ENCODE measurements around the gene VKORC1.

The VKORC1 gene

GRCh38 chr16:31043898-31044481 lies 50.6 kb downstream of the VKORC1 start:
- H3K4me3 ChIP-seq (ENCODE audit: low read length) = no peak overlapping the region
- no peak overlapping the region for H3K23ac ChIP-seq (ENCODE audit: low read length)
- no peak overlapping the region for H3K9ac ChIP-seq (ENCODE audit: low read length)

DNA sequence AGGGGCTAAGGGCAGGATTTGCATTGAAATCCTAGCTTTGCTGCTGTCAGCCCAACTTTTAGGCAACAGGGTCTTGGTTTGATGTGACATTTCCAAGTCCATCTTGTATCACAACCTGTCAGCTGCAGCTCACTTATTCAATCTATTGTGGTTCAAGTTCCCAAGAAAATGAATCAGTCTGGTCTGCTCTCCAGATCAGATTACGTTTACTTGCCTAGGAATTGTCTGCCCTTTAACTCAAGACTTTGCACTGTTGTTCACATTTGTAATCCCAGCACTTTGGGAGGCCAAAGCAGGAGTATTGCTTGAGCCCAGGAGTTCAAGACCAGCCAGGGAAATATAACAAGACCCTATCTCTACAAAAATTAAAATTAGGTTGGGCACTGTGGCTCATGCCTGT lies 51.2 kb downstream of the VKORC1 start:
- WGBS (ENCODE audit: extremely low coverage, insufficient coverage, low lambda C conversion rate) = no CpG with 5 or more reads among the region's 1 CpG
- no peak overlapping the region for H2BK15ac ChIP-seq (replicated peaks; ENCODE audit: low read depth)
- no peak overlapping the region for H3K4ac ChIP-seq (ENCODE audit: low read depth, low read length)
- H4K8ac ChIP-seq (ENCODE audit: low read depth, low read length) = no peak overlapping the region
- no peak overlapping the region for H3K4me3 ChIP-seq (ENCODE audit: low read length)
- H3K79me2 ChIP-seq (ENCODE audit: control insufficient read depth, insufficient read depth, low read length) = no peaks in the 10 kb centered on the region
- H3K18ac ChIP-seq (ENCODE audit: low read length) = no peak overlapping the region
- H3K27me3 ChIP-seq (ENCODE audit: insufficient read depth, low read length, poor library complexity) = no peaks in the 10 kb centered on the region
- H3K23ac ChIP-seq (ENCODE audit: low read length) = no peak overlapping the region
- no peak overlapping the region for H3K27ac ChIP-seq (ENCODE audit: low read depth, low read length)
- H2AK5ac ChIP-seq (ENCODE audit: low read length) = no peak overlapping the region
- no peak overlapping the region for H2BK5ac ChIP-seq (ENCODE audit: low read length)
- no peak overlapping the region for H3K4me2 ChIP-seq (ENCODE audit: low read length)
- DNase-seq = no peak
- no peaks in the 10 kb centered on the region for H3K79me1 ChIP-seq (ENCODE audit: low read length)
- no peaks in the 10 kb centered on the region for H3K36me3 ChIP-seq (ENCODE audit: control insufficient read depth, insufficient read depth, low read length)
- no peak overlapping the region for H4K5ac ChIP-seq (ENCODE audit: low read length)
- H3K9ac ChIP-seq (ENCODE audit: low read length) = no peak overlapping the region
- no peaks in the 10 kb centered on the region for H3K4me1 ChIP-seq (ENCODE audit: control insufficient read depth, low read depth, low read length)
- no peak overlapping the region for H2BK120ac ChIP-seq (ENCODE audit: low read depth, low read length)
- no peak overlapping the region for H3K56ac ChIP-seq (ENCODE audit: low read length)

More at GRCh38 chr16:31043898-31044481, 50.6 kb downstream of the VKORC1 start:
- H3K79me1 ChIP-seq (ENCODE audit: low read length) = no peaks in the 10 kb centered on the region
- H3K18ac ChIP-seq (ENCODE audit: low read length) = no peak overlapping the region
- no peaks in the 10 kb centered on the region for H3K27me3 ChIP-seq (ENCODE audit: insufficient read depth, low read length, poor library complexity)
- H3K79me2 ChIP-seq (ENCODE audit: control insufficient read depth, insufficient read depth, low read length) = no peaks in the 10 kb centered on the region
- H3K56ac ChIP-seq (ENCODE audit: low read length) = no peak overlapping the region
- H3K4me2 ChIP-seq (ENCODE audit: low read length) = no peak overlapping the region
- no peak overlapping the region for H4K8ac ChIP-seq (ENCODE audit: low read depth, low read length)
- no CpG with 5 or more reads among the region's 4 CpGs for WGBS (ENCODE audit: extremely low coverage, insufficient coverage, low lambda C conversion rate)
- no peak overlapping the region for H3K27ac ChIP-seq (ENCODE audit: low read depth, low read length)
- H3K4me1 ChIP-seq (ENCODE audit: control insufficient read depth, low read depth, low read length) = no peaks in the 10 kb centered on the region
- H3K4ac ChIP-seq (ENCODE audit: low read depth, low read length) = no peak overlapping the region
- no peak for DNase-seq
- no peak overlapping the region for H2BK5ac ChIP-seq (ENCODE audit: low read length)
- no peak overlapping the region for H4K5ac ChIP-seq (ENCODE audit: low read length)
- H2AK5ac ChIP-seq (ENCODE audit: low read length) = no peak overlapping the region
- H2BK15ac ChIP-seq (replicated peaks; ENCODE audit: low read depth) = no peak overlapping the region
- H2BK120ac ChIP-seq (ENCODE audit: low read depth, low read length) = no peak overlapping the region
- no peaks in the 10 kb centered on the region for H3K36me3 ChIP-seq (ENCODE audit: control insufficient read depth, insufficient read depth, low read length)

DNA sequence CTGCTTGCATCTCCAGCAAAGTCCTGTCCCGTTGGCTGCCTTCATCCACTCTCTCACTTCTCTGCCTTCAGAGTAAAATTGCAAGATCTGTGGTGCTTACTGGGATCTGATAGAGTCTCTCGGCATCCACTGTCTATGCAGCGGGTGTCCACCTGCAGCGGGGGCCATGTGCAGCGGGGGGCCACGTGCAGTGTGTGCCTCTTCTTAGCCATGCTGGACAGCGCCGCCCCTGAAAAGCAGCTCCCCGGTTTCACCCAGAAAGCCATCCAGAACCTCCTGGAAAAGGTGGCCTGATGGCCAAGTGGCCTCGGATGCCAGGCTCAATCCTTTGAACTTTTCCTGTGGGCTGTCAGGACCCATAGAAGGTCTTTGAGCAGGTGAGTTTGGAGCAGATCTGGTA lies 51.7 kb downstream of the VKORC1 start:
- Histone ChIP-seq H3K9ac (ENCODE audit: low read length) (peak overlapping the region; percentile 32), H3K23ac (ENCODE audit: low read length) (no peak overlapping the region), H3K27ac (ENCODE audit: low read depth, low read length) (no peak overlapping the region), H3K36me3 (ENCODE audit: control insufficient read depth, insufficient read depth, low read length) (peaks cover 1% of the 10 kb centered on the region), H2BK5ac (ENCODE audit: low read length) (no peak overlapping the region), H3K4me3 (ENCODE audit: low read length) (no peak overlapping the region), H3K79me1 (ENCODE audit: low read length) (no peaks in the 10 kb centered on the region), H3K4ac (ENCODE audit: low read depth, low read length) (no peak overlapping the region), H3K4me1 (ENCODE audit: control insufficient read depth, low read depth, low read length) (no peaks in the 10 kb centered on the region), H3K27me3 (ENCODE audit: insufficient read depth, low read length, poor library complexity) (no peaks in the 10 kb centered on the region), H2BK15ac (replicated peaks; ENCODE audit: low read depth) (no peak overlapping the region), H4K5ac (ENCODE audit: low read length) (no peak overlapping the region), H2AK5ac (ENCODE audit: low read length) (no peak overlapping the region), H3K4me2 (ENCODE audit: low read length) (no peak overlapping the region), H3K18ac (ENCODE audit: low read length) (no peak overlapping the region), H3K79me2 (ENCODE audit: control insufficient read depth, insufficient read depth, low read length) (no peaks in the 10 kb centered on the region), H2BK120ac (ENCODE audit: low read depth, low read length) (no peak overlapping the region), H3K56ac (ENCODE audit: low read length) (peak overlapping the region; percentile 25), H4K8ac (ENCODE audit: low read depth, low read length) (no peak overlapping the region)
- no peak for DNase-seq
- no CpG with 5 or more reads among the region's 10 CpGs for WGBS (ENCODE audit: extremely low coverage, insufficient coverage, low lambda C conversion rate)

All from mesendoderm (in vitro differentiated cells).